HG03045 (cell line): ENCODE results near the gene UNC13C.
"Not testable (repeated sequence)": the region's sequence is repeated elsewhere in the genome, so short reads cannot be mapped to it uniquely, and the experiment has no call there.

Source experiments
- ATAC-seq: cut with Tn5 transposase; IDR thresholded peaks from one replicate; pipeline ENCODE4 v1.9.1; 2021; ENCODE audit warnings: mild to moderate bottlenecking, moderate library complexity; ENCODE audit not compliant: unreplicated experiment

Gene UNC13C

GRCh38 chr15:54410481-54410880 lies 432.2 kb downstream of the UNC13C start:
- no peak for ATAC-seq

DNA sequence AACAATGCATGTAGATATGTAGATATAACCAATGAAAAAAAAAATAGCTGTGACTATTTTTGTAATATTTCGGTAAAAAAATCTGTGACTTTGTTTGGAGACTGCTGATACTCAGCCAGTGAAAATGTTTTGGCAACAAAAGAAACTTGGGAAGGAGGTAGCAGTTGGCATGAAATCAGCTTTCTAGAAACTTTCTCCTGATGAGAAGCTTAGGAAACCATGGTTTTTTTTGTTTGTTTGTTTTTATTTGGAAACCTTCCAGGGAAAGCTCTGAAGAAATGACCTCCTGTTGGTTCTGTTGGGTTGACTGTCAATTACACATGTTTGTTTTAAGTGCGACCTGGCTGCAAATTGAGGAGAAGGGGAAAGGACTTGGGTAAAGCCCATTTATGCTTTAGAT lies 445.9 kb downstream of the UNC13C start:
- ATAC-seq: no peak

DNA sequence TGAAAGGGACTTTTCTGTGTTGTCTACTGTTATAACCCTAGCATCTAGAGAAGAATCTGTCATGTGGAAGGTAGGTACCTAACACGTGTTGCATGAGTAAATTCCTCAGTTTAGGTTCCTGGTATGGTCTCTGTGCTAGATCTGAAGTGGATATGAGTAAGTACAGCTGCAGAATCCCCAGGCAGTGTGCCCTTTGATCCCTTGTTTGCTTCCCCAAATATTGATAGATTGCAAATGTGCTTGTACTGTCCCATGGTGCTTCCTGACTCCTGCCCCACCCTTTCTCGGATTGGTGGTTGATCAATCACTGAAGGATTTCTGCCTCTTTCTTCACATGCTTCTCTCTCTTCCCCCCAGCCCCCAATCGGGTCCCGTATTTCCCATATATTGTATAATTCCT lies 450.4 kb downstream of the UNC13C start:
- no peak for ATAC-seq

DNA sequence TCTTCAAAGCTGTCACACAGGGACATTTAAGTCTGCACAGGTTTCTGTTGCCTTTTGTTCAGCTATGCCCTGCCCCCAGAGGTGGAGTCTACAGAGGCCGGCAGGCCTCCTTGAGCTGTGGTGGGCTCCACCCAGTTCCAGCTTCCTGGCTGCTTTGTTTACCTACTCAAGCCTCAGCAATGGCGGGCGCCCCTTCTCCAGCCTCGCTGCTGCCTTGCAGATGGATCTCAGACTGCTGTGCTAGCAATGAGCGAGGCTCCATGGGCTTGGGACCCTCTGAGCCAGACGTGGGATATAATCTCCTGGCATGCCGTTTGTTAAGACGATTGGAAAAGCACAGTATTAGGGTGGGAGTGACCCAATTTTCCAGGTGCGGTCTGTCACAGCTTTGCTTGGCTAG lies 472.0 kb downstream of the UNC13C start:
- ATAC-seq: not testable (repeated sequence)

GRCh38 chr15:54456413-54456812 lies 478.2 kb downstream of the UNC13C start:
- ATAC-seq: no peak

DNA sequence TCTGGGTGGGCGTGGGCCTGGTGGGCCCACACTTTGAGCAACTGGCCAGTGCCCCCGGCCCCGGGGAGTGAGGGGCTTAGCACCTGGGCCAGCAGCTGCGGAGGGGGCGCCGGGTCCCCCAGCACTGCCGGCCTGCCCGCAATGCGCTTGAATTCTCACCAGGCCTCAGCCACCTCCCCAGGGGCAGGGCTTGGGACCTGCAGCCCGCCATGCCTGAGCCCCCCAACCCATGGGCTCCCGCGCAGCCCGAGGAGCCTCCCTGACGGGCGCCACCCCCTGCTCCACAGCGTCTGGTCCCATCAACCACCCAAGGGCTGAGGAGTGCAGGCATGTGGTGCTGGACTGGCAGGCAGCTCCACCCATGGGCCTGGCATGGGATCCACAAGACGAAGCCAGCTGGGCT lies 484.3 kb downstream of the UNC13C start:
- no peak for ATAC-seq

- ATAC-seq: no peak
These were observed 503.6 kb downstream of the UNC13C start for GRCh38 chr15:54481819-54482218.

DNA sequence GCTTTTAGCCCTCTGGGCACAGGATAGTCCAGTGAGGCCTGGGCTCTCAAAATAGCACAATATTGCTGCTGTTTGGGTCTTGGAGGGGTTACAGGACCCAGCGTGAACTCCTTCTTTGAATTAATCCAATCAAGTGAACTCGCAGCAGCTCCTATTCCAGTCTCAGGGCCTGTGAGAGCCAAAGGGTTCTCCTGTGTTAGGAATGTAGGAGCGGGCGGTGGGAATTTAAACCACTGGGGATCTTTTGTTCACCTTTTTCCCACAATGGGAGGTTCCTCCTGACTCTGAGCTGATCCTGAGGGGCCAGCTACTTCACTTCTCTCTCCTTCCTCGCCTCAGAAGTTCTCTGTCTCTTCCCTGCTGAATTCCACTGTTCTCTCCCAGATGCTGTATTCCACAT lies 504.0 kb downstream of the UNC13C start:
- ATAC-seq: no peak

DNA sequence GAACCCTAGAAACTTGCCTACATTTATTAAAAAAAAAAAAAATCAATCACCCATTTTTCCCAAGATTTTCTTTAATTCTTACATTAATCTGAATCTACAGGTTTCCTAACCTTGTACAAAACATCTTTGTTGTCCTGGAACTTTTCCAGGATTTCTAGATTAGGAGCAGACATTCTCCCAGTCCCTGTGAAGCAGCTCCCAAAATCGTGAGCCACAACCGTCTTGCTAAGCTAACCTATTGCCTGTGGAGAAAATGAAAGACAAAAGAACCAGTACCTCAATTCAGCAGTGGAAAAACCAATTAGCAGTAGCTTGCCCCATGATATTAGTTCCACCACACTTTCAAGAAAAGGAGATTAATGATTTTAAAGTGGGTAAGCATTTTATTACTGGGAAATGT lies 522.1 kb downstream of the UNC13C start:
- ATAC-seq: no peak

DNA sequence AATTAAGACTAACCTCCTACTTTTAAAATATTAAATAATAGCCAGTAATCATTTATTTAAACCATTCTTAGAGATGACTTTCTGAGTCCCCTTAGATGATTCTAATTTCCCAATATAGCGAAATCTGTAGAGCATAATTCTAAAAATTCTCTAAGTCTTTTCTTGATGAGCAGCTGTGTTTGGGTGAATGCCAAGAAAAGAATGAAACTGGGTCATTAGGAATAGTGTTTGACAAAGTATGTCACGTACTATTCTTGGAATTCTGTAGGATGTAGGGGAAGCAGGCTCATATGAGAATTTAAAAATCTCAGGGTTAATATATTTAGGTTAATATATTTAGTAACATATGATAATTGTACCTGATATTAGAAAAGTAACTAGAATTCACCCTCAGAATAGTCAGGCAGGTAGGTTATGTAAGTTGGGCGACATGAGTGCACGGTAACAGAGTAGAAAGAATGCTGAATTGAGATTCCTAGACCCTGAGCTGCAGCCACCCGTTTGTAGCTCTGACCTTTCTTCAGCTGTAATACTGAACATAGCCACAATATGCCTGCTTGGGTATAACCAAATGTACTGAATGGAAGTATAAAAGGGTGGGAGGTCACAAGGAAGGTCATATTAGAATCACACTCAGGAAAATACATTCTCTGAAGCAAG lies 524.3 kb downstream of the UNC13C start:
- no peak for ATAC-seq

DNA sequence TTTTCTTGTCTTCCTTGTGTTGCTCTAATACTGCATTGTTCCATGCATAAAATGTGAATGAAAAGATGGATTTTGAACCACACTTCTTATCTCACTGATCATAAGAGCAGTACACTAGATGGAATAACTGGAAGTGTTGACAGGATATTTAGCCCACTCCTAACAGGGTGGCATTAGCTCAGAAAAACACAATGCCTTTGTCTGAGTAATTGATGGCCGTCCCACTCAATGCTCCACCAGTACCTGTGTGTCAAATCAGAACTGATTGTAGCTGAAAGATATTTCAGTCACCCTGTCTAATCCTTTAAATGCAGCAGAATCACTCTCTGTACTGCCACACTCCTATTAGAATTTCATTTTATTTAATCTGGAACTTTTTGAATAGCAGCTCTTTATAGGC lies 526.5 kb downstream of the UNC13C start:
- ATAC-seq: no peak

- no peak for ATAC-seq
These were observed 528.8 kb downstream of the UNC13C start for GRCh38 chr15:54506977-54507524.

- ATAC-seq: no peak
These were observed 536.4 kb downstream of the UNC13C start for GRCh38 chr15:54514601-54515000.

- no peak for ATAC-seq
These were observed 537.7 kb downstream of the UNC13C start for GRCh38 chr15:54515664-54516582.

DNA sequence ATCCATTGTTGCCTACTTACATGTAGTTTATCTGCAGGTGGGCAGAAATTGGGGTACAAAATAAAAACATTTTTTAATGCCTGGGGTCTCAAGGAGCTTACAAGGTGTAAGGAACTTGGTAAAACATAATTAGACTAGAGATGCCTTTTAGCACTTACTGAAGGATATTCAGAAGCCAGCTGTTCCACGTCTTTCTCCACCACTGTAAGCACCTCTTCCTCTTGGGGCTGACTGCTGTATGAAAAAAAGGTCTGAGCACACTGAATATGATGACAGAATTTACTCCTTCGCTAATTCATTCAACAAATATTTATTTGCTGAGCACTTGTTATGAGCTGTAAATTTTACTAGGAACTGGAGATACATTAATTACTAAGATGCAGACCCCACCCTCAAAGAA lies 539.1 kb downstream of the UNC13C start:
- ATAC-seq: no peak

- no peak for ATAC-seq
These were observed 540.1 kb downstream of the UNC13C start for GRCh38 chr15:54518156-54518882.

- ATAC-seq: peak; percentile 74
These were observed 541.3 kb downstream of the UNC13C start for GRCh38 chr15:54519577-54519976.

DNA sequence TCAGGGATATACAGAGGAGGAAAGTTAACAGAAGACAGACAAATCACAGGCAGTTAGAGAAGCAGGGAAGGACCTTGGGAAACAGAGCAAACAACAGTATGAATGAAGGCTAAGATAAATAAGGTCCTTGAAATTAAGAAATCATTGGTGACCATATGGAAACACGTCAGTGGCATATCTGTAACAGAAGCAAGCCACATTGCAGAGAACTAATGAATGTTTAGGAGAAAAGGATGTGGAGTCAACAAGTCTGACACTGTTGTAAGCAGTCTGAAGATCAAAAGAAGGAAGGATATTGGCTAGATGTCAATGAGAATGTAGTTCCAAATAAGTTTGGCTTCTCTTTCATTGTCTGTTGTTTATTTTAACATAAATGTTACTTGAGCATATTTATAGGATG lies 542.4 kb downstream of the UNC13C start:
- ATAC-seq: no peak

- no peak for ATAC-seq
These were observed 543.0 kb downstream of the UNC13C start for GRCh38 chr15:54521206-54521605.

DNA sequence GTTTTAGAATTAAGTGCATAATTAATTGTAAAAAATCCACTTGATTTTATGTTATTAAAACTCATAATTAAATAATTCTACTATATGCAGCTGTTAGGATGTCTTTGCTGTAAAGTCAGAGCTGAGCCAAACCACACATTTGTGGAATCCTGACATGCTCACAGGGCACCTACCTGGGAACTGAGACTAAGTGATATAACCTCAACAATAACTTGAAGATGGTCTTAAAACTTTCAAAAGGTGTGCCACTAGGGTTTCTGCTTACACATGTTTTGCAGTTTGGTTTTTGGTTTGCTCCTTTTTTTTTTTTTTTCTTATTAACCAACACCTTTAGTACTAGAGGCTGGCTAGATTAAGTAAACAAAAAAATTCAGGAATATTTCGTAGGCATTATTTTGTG lies 549.8 kb downstream of the UNC13C start:
- ATAC-seq: no peak

DNA sequence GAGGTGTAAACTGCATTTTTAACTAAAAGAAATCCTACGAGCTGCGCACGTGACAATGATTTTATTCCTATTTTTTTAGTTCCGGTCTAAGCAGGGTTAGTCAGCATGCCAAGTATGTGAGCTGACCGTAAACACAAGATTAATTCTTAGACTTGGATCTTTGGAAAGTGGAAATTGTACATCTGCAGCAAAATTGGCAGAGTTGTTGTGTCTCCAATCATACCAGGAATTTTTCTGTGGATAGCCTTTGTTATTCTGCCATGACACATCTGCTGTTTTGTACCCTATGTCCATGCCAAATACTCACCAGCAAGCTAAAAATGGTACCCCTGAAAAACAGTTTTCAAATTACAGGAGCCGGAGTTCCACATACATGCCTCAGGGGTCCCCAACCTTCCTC lies 562.5 kb downstream of the UNC13C start:
- ATAC-seq: no peak
